Epithelial cell of esophagus (primary cell): ENCODE data around the gene RNF150.

Experiments
- DNase-seq: peaks from one replicate; pipeline ENCODE4 v3.0.0; 2010; ENCODE audit warnings: low read depth
- H3K4me3 ChIP-seq: 2 replicates; pipeline ENCODE4 v1.5.1; 2011; ENCODE audit warnings: mild to moderate bottlenecking, low read length, control low read depth
- TF ChIP-seq, protein P1 (sequence below): IDR thresholded peaks from 2 replicates; pipeline ENCODE4 v1.5.1; 2011; ENCODE audit warnings: low read depth, mild to moderate bottlenecking, low read length, control low read depth, inconsistent platforms; ENCODE audit not compliant: insufficient read depth; ENCODE audit errors: missing control alignments

The RNF150 gene

DNA sequence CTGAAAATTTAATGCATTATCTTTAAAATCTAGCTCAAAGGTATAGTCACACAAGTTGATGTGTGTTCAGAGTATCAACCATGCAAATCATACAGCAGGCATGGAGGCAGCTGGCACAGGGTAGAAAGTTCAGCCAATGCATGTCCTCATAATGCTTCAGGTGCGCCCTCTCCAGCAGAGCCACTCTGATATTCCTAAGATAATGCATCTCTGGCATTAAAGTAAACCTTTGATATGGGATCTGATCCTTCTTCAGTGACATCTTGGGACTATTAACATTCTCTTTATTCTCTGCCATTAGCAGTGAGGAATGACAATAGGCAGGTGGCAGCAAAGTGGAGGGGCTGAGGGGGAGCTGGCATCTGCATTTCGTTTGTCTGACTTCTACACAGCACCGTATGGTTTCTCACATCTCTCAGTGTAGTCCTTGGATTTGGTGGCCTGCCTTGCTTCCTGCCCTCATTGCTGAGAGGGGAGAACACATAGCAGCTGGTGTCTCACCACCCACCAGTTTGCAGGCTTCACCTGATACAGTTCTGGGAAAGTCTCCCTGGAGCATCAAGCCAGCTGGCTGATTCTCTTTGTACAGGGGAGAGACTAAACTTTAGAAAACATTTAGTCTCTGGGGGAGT, 208.4 kb downstream of the RNF150 start:
- DNase-seq: no peak
- TF ChIP-seq, protein P1, sequence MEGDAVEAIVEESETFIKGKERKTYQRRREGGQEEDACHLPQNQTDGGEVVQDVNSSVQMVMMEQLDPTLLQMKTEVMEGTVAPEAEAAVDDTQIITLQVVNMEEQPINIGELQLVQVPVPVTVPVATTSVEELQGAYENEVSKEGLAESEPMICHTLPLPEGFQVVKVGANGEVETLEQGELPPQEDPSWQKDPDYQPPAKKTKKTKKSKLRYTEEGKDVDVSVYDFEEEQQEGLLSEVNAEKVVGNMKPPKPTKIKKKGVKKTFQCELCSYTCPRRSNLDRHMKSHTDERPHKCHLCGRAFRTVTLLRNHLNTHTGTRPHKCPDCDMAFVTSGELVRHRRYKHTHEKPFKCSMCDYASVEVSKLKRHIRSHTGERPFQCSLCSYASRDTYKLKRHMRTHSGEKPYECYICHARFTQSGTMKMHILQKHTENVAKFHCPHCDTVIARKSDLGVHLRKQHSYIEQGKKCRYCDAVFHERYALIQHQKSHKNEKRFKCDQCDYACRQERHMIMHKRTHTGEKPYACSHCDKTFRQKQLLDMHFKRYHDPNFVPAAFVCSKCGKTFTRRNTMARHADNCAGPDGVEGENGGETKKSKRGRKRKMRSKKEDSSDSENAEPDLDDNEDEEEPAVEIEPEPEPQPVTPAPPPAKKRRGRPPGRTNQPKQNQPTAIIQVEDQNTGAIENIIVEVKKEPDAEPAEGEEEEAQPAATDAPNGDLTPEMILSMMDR: no peak
- no peak overlapping the region for H3K4me3 ChIP-seq

DNA sequence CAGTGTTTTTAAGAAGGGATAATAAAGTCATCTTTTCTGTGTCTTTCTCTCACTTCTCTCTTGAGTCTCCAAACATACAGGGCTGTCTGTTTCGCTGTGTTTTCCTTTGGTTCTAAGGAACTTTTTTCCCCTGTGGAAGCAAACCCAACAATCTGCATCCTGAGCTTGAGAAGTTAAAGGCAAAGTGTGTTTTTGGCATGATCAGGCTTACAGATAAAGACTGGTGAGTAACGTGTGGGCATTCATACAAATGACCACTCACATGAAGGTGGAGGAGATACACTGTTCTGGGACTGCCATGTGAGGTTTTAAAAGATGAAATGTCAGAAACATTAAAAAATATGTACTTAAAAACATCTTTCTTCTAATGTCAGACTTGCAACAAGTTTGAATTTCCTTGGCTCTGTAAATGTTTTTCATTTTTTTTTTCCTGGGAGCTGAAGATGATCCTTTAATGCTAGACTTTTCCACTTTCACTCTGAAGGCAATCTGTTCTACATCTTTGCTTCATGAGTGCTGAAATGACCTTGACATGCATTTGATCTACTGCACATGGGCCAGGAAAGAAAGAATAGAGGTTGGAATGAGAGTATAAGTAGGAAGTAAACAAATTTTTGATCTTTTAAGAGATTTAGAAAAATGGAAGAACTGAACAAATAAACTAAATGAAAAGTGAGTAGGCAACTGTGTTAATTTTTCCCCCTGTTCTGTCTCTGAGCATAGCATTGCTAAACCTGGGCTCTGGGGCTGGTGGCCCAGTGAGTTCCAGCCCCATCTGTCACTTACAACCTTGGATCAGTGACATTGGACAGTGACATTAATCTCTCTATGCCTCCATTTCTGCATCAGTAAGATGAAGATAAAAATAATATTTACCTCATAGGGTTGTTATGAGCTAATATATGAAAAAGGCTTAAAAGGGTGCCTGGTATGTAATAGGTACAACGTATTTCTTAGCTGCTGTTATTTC, 226.0 kb downstream of the RNF150 start:
- no peak overlapping the region for H3K4me3 ChIP-seq
- TF ChIP-seq, protein P1: no peak
- no peak for DNase-seq

DNA sequence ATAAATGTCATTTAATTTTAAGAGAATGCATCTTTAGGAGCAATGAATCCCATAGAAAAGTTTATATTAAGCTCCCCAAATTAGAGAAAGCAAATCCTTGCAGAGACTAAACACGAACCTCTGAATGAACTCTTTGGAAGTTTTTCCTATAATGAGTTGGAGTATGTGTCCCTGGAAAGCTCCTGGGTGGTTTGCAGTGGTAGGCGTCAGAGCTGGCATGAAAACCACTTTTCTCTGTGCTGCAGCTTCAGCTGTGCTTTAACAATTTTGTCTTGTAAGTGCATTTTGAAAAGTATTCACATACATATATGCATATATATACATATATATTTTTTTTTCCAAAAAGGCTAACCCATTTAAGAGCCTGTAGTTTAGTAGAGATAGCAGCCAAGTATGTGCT, 228.4 kb downstream of the RNF150 start:
- TF ChIP-seq, protein P1: no peak
- no peak for DNase-seq
- H3K4me3 ChIP-seq: no peak overlapping the region

DNA sequence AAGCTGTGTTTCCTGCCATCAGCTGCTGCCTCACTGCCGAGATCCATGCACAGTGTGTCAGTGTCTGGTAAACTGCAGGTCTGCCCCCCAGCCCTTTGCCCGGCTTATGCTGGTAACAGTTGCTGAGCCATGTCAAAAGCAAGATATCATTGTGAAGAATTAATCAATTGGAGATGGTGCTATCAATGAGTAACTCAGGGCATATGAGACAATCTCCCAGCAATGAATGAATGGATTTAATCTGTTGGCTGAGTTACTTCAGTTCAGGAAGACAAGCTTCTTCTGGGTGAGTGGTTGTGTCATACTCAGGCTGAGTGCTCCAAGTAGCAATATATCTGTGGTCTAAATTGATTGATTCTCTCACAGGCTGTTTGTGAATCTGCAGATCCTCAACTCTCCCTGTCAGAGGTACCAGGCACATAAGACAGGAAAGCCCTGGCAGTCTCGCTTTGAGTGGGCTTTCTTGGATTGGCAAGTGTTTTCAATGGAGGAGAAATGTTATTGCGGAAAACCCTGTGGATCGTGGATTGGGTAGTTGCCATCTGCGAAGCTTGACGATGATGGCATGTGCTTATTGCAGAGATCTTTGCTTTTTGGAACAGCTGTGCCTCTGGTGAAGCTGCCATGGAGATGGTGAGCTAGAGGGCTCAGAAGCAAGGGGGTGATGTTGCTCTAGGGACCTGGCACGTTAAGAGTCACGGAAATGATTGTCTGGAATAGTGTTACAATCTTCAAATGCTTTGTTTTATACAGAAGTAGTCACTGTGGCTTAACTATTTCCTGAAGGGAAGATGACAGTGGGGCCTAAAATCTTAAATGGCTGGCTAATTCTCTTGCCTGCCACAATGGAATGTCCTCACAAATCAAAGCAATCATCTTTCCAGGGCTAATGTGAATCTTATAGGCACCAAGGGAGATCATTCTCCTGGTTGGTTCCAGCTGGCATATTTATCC, 229.5 kb downstream of the RNF150 start:
- TF ChIP-seq, protein P1: no peak
- DNase-seq: no peak
- H3K4me3 ChIP-seq: no peak overlapping the region

DNA sequence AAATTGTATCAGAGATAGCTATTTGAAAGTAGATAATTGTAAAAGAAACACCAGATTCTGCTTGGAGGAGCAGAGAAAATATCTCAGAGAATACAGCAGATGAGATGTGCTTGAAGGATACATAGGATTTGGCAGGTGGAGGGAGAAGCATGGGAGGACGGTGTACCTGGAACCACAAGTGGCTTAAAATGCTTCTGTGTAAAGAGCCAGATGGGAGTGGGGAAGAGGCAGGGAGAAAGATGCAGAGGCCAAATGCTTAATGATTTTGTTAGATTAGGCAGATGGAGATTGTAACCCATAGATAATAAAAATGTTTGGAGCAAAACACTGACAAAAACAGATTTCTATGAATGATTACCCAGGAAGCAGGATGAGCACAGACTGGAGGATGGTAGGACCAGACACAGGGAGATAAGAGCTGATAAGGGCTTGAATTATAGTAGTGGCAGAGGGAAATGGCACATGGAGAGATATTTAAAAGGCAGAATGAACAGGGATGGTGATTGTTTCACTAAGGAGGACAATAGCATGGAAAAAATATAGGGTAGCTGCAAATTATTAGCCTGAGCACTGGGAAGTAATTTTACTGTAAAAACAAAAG, 231.4 kb downstream of the RNF150 start:
- H3K4me3 ChIP-seq: no peak overlapping the region
- TF ChIP-seq, protein P1: no peak
- DNase-seq: no peak

DNA sequence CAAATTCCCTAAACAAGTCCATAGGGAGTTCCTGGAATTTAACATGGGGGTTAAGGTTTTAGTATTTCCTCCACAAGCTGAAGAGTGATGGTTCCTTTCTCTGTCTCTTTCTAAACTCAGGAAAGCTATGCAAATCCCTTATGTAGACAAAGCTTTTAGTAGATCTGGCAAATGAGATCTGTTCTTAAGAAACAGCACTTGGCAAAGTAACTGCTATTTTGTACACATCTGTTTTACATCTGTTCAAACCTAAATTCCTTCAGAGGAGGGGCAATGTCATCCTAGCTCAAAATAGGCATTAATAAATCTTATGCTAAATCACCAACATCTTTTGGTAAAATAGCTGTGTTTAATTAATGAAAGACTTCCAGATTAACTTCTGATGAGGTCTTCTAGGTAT, 239.3 kb downstream of the RNF150 start:
- TF ChIP-seq, protein P1: no peak
- DNase-seq: no peak
- H3K4me3 ChIP-seq: no peak overlapping the region
